ENCODE results near the gene PNMT.
A peak's percentile ranks its signal among the peaks of the same experiment; 100 is the strongest.

The PNMT gene

GRCh38 chr17:39667945-39668924 is at the start of gene PNMT:
Gene PNMT, plus strand, starts transcription at chr17:39668453. Its CDS starts 23 bp downstream, at chr17:39668476.
- peak; percentile 79 for DNase-seq

GRCh38 chr17:39618956-39619785 is 49.1 kb upstream of the PNMT start:
- DNase-seq = peak; percentile 76

- no peak for DNase-seq
These were observed 48.5 kb upstream of the PNMT start for GRCh38 chr17:39619786-39620101.

GRCh38 chr17:39621523-39622379 is 46.5 kb upstream of the PNMT start:
- DNase-seq = peak; percentile 42

- no peak for DNase-seq
These were observed 45.8 kb upstream of the PNMT start for GRCh38 chr17:39622380-39623006.

GRCh38 chr17:39623356-39623950 is 44.8 kb upstream of the PNMT start:
- peak; percentile 40 for DNase-seq

GRCh38 chr17:39624313-39624712 is 43.9 kb upstream of the PNMT start:
- DNase-seq = no peak

GRCh38 chr17:39625198-39625785 is 43.0 kb upstream of the PNMT start:
- DNase-seq = no peak

GRCh38 chr17:39626171-39627046 is 41.8 kb upstream of the PNMT start, which contains the start of gene PPP1R1B:
Gene PPP1R1B, plus strand, starts transcription at chr17:39626952. Its CDS starts 441 bp downstream, at chr17:39627393.
- DNase-seq = peak; percentile 26

- DNase-seq = no peak
These were observed 41.1 kb upstream of the PNMT start for GRCh38 chr17:39627047-39627711.

- no peak for DNase-seq
These were observed 40.3 kb upstream of the PNMT start for GRCh38 chr17:39627712-39628516.

- DNase-seq = no peak
These were observed 39.4 kb upstream of the PNMT start for GRCh38 chr17:39628655-39629493.

- no peak for DNase-seq
These were observed 38.8 kb upstream of the PNMT start for GRCh38 chr17:39629494-39629880.

- DNase-seq = no peak
These were observed 38.4 kb upstream of the PNMT start for GRCh38 chr17:39629898-39630297.

- DNase-seq = no peak
These were observed 36.9 kb upstream of the PNMT start for GRCh38 chr17:39631403-39631802.

- peak; percentile 36 for DNase-seq
These were observed 35.9 kb upstream of the PNMT start for GRCh38 chr17:39632153-39632941.

- no peak for DNase-seq
These were observed 34.6 kb upstream of the PNMT start for GRCh38 chr17:39633570-39634183.
